Endothelial cell of umbilical vein (primary cell): Measurements from ENCODE around the gene SIX1. TPM values are rescaled to one million over a fixed set of nuclear protein-coding genes. Genes with fewer than 3 reads are reported as not detected.

ENCODE experiments used
- BruUV-seq: library from RNA; stranded (reverse); fragments of 400-500 nt; replicated peaks from 2 replicates; lab custom pipeline; 2021; lab: Mats Ljungman, UMichigan
- CTCF ChIA-PET: fragments of 300-600, 350-600 bp; sonication (Branson Sonifier 250); formaldehyde crosslinking; loops from one replicate; lab custom pipeline; 2021; ENCODE audit warnings: antibody characterized with exemption, inconsistent platforms; lab: Charles Lee
- POLR2A ChIA-PET: fragments of 300-600, 350-600 bp; sonication (Branson Sonifier 250); formaldehyde crosslinking; loops from one replicate; lab custom pipeline; 2021; ENCODE audit warnings: antibody characterized with exemption, inconsistent platforms; lab: Charles Lee
- DNase-seq: peaks from one replicate; pipeline ENCODE4 v3.0.0-alpha.2; 2011; ENCODE audit warnings: low read depth, low spot score
- FAIRE-seq: peaks from 2 replicates; lab custom pipeline; 2011; peaks lifted over from hg19 to GRCh38; lab: Jason Lieb, UNC
- H2AFZ ChIP-seq: 2 replicates; pipeline ENCODE4 v1.6.0; 2012; ENCODE audit warnings: low read depth, low read length, control low read depth, inconsistent platforms
- H3K27ac ChIP-seq: 2 replicates; pipeline ENCODE4 v1.5.1; 2011; ENCODE audit warnings: low read depth, mild to moderate bottlenecking, control low read depth, low read length, moderate library complexity; ENCODE audit not compliant: insufficient read depth
- H3K27me3 ChIP-seq, 2 experiments: 2 replicates each; pipeline versions ENCODE4 v1.6.0 to v1.6.1; 2011; ENCODE audit warnings: low read length in 2 of 2, mixed read lengths in 1 of 2; ENCODE audit not compliant: control insufficient read depth in 2 of 2, insufficient read depth in 2 of 2
- H3K36me3 ChIP-seq, 2 experiments: 2 replicates in 1 of 2; 3 replicates in 1 of 2; pipeline ENCODE4 v1.5.1; 2011; ENCODE audit warnings: low read length in 2 of 2, mild to moderate bottlenecking in 1 of 2, moderate library complexity in 1 of 2; ENCODE audit not compliant: control insufficient read depth in 2 of 2, insufficient read depth in 2 of 2; ENCODE audit errors: extremely low read depth in 1 of 2
- H3K4me1 ChIP-seq: 3 replicates; pipeline ENCODE4 v1.5.1; 2011; ENCODE audit warnings: mild to moderate bottlenecking, low read length; ENCODE audit not compliant: control insufficient read depth, insufficient read depth; ENCODE audit errors: extremely low read depth
- H3K4me2 ChIP-seq: 2 replicates; pipeline ENCODE4 v1.6.1; 2011; ENCODE audit warnings: low read length, control low read depth, mixed read lengths; ENCODE audit not compliant: insufficient read depth
- H3K4me3 ChIP-seq, 3 experiments: fragments of 200-600 bp in 1 of 3; sonication (generic), shearing (Covaris generic) in 1 of 3; replicated peaks in 1 of 3; 2 replicates each; pipeline ENCODE4 v1.5.1; 2011 to 2016; ENCODE audit warnings: control low read depth in 3 of 3, low read length in 3 of 3, mild to moderate bottlenecking in 2 of 3, inconsistent platforms in 1 of 3, low read depth in 1 of 3, moderate library complexity in 1 of 3; ENCODE audit not compliant: insufficient read depth in 1 of 3
- H3K79me2 ChIP-seq: 2 replicates; pipeline ENCODE4 v1.6.0; 2012; ENCODE audit warnings: low read length, inconsistent platforms; ENCODE audit not compliant: control insufficient read depth, insufficient read depth
- H3K9ac ChIP-seq: replicated peaks from 2 replicates; pipeline ENCODE3; 2011; ENCODE audit warnings: low read length, control low read depth; ENCODE audit not compliant: insufficient read depth; ENCODE audit errors: extremely low read depth
- H3K9me1 ChIP-seq: replicated peaks from 3 replicates; pipeline ENCODE4 v1.6.0; 2011; ENCODE audit warnings: mild to moderate bottlenecking, low read length; ENCODE audit not compliant: control insufficient read depth, insufficient read depth; ENCODE audit errors: extremely low read depth
- H3K9me3 ChIP-seq: replicated peaks from 2 replicates; pipeline ENCODE4 v1.5.1; 2012; ENCODE audit warnings: low read length, inconsistent platforms; ENCODE audit not compliant: control insufficient read depth, insufficient read depth
- H4K20me1 ChIP-seq: replicated peaks from 2 replicates; pipeline ENCODE3; 2011; ENCODE audit warnings: mild to moderate bottlenecking, low read length; ENCODE audit not compliant: control insufficient read depth, insufficient read depth; ENCODE audit errors: extremely low read depth
- CTCF ChIP-seq, 2 donors: IDR thresholded peaks; 1 replicate in 1 of 2; 2 replicates in 1 of 2; pipeline ENCODE4 v1.5.1; 2011; ENCODE audit warnings: low read length in 2 of 2, mild to moderate bottlenecking in 2 of 2, moderate library complexity in 2 of 2, control low read depth in 1 of 2, inconsistent platforms in 1 of 2, low read depth in 1 of 2; ENCODE audit not compliant: insufficient read depth in 1 of 2; ENCODE audit errors: extremely low read depth in 1 of 2
- EZH2 ChIP-seq: IDR thresholded peaks from 2 replicates; pipeline ENCODE4 v1.6.1; 2012; ENCODE audit warnings: borderline replicate concordance, low read depth, mild to moderate bottlenecking, moderate library complexity, low read length, inconsistent platforms; ENCODE audit not compliant: severe bottlenecking
- FOS ChIP-seq: IDR thresholded peaks from 2 replicates; pipeline ENCODE4 v1.6.1; 2011; ENCODE audit warnings: mild to moderate bottlenecking, low read length, moderate library complexity, borderline replicate concordance; ENCODE audit not compliant: insufficient read depth
- GATA2 ChIP-seq: IDR thresholded peaks from 2 replicates; pipeline ENCODE4 v1.7.0; 2011; ENCODE audit warnings: low read depth, mild to moderate bottlenecking, moderate library complexity, mixed read lengths, low read length; ENCODE audit not compliant: insufficient read length, insufficient read depth
- JUN ChIP-seq: IDR thresholded peaks from 2 replicates; pipeline ENCODE4 v1.6.1; 2011; ENCODE audit warnings: borderline replicate concordance, low read depth; ENCODE audit not compliant: insufficient read length, insufficient read depth
- MAX ChIP-seq: IDR thresholded peaks from 2 replicates; pipeline ENCODE4 v1.6.1; 2011; ENCODE audit not compliant: insufficient read depth, insufficient read length
- MYC ChIP-seq: IDR thresholded peaks from one replicate; pipeline ENCODE4 v1.6.1; 2011; ENCODE audit warnings: mild to moderate bottlenecking, low read depth, low read length
- POLR2A ChIP-seq: IDR thresholded peaks from 2 replicates; pipeline ENCODE4 v1.6.1; 2012; ENCODE audit warnings: low read depth, mild to moderate bottlenecking, control low read depth, low read length
- POLR2AphosphoS5 ChIP-seq: IDR thresholded peaks from 2 replicates; pipeline ENCODE4 v1.6.1; 2012; ENCODE audit warnings: low read depth, mild to moderate bottlenecking, control low read depth, low read length, moderate library complexity; ENCODE audit not compliant: insufficient read depth
- dilution Hi-C: fragments of 300-500 bp; cut with MboI; formaldehyde crosslinking; loops from one replicate; pipeline ENCODE4 v1.15.0; 2019; ENCODE audit warnings: low sequenced_read_pairs; ENCODE audit not compliant: extremely low pct_ligation_motif_present
- intact Hi-C: fragments of 100-400 bp; cut with micrococcal nuclease; formaldehyde crosslinking; loops from one replicate; pipeline ENCODE4 v1.10.0; 2022
- polyA plus RNA-seq, 4 experiments: library from polyadenylated mRNA; depleted of rRNA in 3 of 4; stranded (reverse) in 3 of 4; unstranded in 1 of 4; fragments of >200 nt; gene quantifications; 2 replicates each; pipeline versions ENCODE4 v1.2.1 to v1.2.3, GENCODE V29; 2011 to 2012; ENCODE audit warnings: missing spikeins in 1 of 4
- total RNA-seq: library from RNA; stranded (reverse); gene quantifications from 2 replicates; pipeline ENCODE4 v1.2.3, GENCODE V29; 2021

SIX1 gene
- total and polyA plus RNA-seq, 2 donors (not counting 3 experiments of a cell fraction or from before 2014, with no cell fraction given): 0.40 to 0.55 TPM

- Histone ChIP-seq H3K4me2 (no peak overlapping the region), H3K4me1 (peaks cover 4% of the 10 kb centered on the region), H3K36me3 (no peaks in the 10 kb centered on the region), H4K20me1 (no peaks in the 10 kb centered on the region), H3K9me3 (no peaks in the 10 kb centered on the region), H3K4me3 (no peak overlapping the region), H3K27ac (no peak overlapping the region), H3K27me3 (peaks cover 0 to 3% of the 10 kb centered on the region in 2 experiments), H3K9ac (no peak overlapping the region), H3K79me2 (no peaks in the 10 kb centered on the region), H2AFZ (no peak overlapping the region), H3K9me1 (no peaks in the 10 kb centered on the region)
- no peak for DNase-seq
- no TSS peak for BruUV-seq
- no peak for FAIRE-seq
- POLR2A ChIA-PET: interaction anchor here (0.5 kb wide), 1 partner anchor 152 kb away, joined by 4 read pairs; no protein-coding TSS in a partner anchor
- CTCF ChIA-PET: no interaction called here
- intact Hi-C loops: no loop called here
- dilution Hi-C loops: loop anchor here (25.0 kb wide), 2 partner anchors 407 to 632 kb away; no protein-coding TSS in a partner anchor
- TF ChIP-seq JUN (no peak), GATA2 (no peak), POLR2AphosphoS5 (no peak)
Observed at GRCh38 chr14:60630129-60630528, 19.1 kb downstream of the SIX1 start.

GRCh38 chr14:60628892-60629291 is 20.4 kb downstream of the SIX1 start:
- no peak overlapping the region for H3K4me2 ChIP-seq
- peaks cover 0 to 3% of the 10 kb centered on the region in 2 experiments for H3K27me3 ChIP-seq
- no peaks in the 10 kb centered on the region for H3K9me3 ChIP-seq
- CTCF ChIA-PET: interaction anchor here (8.6 kb wide), 1 partner anchor 624 kb away, joined by 172 read pairs; no protein-coding TSS in a partner anchor
- BruUV-seq: no TSS peak
- POLR2A ChIA-PET: no interaction called here
- no peaks in the 10 kb centered on the region for H3K9me1 ChIP-seq
- H3K27ac ChIP-seq: no peak overlapping the region
- no peaks in the 10 kb centered on the region for H3K79me2 ChIP-seq
- no peaks in the 10 kb centered on the region for H3K36me3 ChIP-seq
- intact Hi-C loops: loop anchor here (5.0 kb wide), 1 partner anchor 303 kb away; no protein-coding TSS in a partner anchor
- peaks cover 10% of the 10 kb centered on the region for H3K4me1 ChIP-seq
- DNase-seq (no peak), FAIRE-seq (no peak)
- H3K4me3 ChIP-seq: no peak overlapping the region
- H4K20me1 ChIP-seq: no peaks in the 10 kb centered on the region
- H3K9ac ChIP-seq: no peak overlapping the region
- dilution Hi-C loops: loop anchor here (25.0 kb wide), 2 partner anchors 408 to 633 kb away; no protein-coding TSS in a partner anchor
- no peak for TF ChIP-seq POLR2A
- TF ChIP-seq GATA2: no peak
- TF ChIP-seq POLR2AphosphoS5: no peak
- TF ChIP-seq MAX: no peak
- no peak for TF ChIP-seq EZH2
- TF ChIP-seq CTCF (IDR thresholded peaks at IDR 0.05; ENCODE audit: extremely low read depth in 1 of 2, insufficient read depth in 1 of 2, low read depth in 1 of 2, low read length in 2 of 2): no peak
- TF ChIP-seq MYC: no peak
- TF ChIP-seq FOS: no peak
- TF ChIP-seq JUN: no peak
- H2AFZ ChIP-seq: no peak overlapping the region
